Fibroblast of skin of back (primary cell): Measurements from ENCODE around the gene CDC25C.
"Not testable (repeated sequence)": the region's sequence is repeated elsewhere in the genome, so short reads cannot be mapped to it uniquely, and the experiment has no call there.

ENCODE experiments used
- DNase-seq: peaks from one replicate; pipeline ENCODE4 v3.0.0-alpha.2; 2013

The CDC25C gene

DNA sequence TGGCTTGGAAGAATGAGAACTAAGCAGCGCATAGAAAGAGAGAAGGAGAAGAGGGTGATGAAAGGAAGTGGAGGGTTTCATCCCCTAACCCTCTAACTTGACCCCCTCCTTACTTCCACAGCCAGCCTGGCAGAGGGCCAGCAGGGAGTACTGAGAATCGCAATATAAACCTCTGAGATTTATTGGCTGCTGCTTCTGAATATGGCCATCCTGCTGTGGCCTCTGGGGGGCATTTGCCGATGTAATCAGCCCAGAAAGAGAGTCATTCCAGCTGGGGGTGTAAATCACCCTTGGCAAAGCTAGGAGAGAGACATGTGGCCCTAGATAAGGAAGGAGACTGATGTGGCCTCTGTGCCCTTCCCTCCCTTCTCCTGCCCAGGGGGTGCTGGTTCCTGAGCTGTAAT, 56.2 kb downstream of the CDC25C start:
- DNase-seq, result no peak

DNA sequence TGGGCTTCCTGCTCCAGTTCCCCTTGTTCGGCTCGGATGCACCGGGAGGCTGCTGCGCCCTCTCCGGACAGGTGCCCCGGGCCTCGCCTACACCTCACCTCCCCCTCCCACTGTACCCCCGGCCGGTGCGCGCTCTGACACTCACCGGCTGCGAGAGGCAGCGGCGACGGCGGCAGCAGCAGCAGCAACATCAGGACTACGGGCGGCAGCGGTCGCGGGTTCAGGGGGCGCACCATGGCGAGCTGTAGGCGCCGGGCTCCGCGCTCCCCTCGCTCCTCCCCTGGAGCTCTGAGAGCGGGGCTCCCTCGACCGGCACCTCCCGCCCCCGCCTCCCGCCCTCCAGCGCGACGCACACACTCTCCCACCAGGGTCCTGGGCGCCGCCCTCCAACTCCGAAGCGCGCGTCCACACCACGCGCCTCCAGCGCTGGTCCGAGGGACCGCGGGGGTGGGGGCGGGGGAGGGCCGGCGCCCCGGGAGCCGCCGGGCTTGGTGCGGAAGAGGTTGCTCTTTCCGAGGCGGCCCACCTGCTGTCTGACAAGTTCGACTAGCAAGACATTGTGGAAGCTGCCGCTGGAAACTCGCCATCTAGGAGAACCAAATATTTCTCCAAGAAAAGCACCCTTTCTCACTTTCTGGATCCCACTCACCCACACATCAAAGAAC, 57.3 kb downstream of the CDC25C start, which contains the start of gene GFRA3:
Gene GFRA3 (minus strand): TSS at position 433 of the 665 bp plus-strand sequence. CDS start 197 bp downstream, at position 236.
- no peak for DNase-seq

DNA sequence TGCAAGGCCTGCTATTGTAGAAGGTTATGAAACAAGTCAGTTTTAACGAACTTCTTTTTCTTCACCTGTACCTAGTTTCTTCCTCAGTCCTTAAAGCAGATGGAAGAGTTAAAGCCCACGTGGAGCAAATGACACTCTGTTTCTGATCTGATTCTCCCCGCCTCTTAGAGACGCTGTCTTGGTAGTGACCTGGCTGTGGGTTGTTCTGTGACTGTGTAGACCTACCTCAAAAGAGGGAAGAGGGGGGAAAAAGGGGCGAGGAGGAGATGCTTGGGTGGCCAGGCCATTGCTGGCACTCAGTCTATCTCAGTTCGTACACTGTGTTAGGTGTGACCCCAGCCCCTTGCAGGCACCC, 57.8 kb downstream of the CDC25C start:
- DNase-seq, result no peak

DNA sequence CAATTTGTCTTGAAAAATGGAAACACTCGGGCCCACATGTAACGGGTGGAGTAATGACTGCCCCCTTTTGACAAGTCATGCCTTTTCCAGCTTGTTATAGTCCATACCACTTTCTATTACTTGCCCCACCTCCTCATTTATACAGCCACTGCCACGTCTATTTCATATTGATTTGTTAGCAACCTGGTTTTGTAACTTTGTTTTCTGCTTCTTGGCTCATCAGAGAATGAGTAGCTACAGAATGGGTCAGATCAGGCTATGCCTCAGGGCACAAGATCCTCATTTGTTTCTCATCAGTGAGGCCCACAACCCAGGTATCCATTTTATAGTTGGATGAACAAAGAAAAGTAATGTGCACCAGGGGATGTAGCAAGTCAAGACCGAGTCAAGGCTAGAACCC, 58.9 kb downstream of the CDC25C start:
- no peak for DNase-seq

DNA sequence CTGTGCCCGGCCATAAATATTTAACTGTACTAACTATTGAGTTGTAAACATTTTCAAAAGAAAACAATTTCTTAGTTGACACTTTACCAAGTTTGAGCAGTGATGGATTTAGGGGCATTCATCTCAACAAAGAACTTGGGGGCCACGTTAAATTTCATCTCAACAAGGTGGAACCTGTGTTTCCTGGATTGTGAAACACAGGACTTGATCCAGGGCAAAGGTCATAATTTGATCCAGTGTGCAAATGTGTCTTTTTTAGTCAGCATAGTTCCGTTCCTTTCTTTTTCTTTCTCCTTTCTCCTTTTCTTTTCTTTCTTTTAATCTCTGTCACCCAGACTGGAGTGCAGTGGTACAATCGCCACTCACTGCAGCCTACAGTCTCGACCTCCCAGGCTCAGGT, 60.3 kb downstream of the CDC25C start:
- DNase-seq, result no peak

DNA sequence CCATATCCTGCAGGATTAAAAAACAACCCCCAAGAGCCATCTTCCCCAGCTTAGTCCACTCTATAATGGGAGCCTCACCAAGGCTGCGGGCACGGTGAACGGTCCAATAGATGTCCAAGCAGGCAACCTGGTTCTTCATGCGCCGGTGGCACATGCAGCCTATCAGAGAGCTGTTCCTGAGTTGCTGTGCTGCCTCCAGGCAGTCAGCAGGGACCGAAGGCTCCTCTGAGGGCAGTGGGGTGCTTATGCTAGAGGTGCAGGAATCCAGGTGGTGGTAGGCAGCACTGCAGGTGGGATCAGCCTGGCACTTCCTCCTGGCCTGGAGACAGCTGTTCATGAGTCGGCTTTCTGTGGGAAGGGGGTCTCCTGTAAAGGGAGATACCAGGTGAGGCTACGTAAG, 67.4 kb downstream of the CDC25C start:
- DNase-seq, result no peak

DNA sequence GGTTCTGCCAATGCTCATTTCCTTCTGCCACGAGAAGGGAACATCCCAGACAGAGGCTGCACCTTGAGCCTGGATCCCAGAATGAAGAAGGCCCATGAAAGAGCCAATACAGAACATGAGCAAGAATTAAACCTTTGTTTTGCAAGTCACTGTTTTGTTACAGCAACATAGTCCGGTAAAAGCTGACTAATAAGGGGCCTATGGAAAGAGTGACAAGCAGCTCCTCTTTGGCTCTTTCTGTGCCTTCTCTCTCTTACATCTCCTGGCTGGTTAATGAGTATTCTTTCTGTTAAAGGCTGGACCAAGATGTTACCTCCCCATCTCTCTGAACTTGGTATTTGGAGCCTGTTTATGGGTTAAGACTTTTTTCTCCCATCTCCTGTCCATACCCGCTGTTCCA, 68.0 kb downstream of the CDC25C start:
- no peak for DNase-seq

DNA sequence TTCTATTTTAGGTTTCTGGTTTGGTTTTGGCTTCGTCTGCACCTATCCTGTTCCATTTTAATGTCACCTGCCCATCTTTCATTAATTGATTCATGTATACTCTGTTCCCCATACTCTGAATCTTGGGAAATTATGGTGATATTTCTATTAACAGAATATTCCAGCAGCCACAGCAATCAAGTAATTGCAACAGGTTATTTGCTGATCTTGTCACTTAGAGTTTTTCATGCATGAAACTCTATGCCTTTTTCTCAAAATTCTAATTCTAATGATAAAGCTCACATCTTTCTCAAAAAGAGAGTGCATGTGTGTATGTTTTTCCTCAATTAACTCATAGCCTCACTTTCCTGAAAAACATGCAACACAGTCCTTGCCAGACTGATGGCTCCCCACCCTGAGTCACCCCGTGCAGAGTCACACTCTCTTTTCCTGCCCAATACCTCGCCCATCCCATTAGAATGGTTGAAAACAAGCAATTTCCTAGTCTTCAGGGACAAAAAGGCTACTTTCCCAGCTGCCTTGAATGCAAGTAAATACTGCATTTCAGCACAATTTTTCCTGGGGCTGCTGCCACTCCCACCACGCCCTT, 72.8 kb downstream of the CDC25C start:
- no peak for DNase-seq

DNA sequence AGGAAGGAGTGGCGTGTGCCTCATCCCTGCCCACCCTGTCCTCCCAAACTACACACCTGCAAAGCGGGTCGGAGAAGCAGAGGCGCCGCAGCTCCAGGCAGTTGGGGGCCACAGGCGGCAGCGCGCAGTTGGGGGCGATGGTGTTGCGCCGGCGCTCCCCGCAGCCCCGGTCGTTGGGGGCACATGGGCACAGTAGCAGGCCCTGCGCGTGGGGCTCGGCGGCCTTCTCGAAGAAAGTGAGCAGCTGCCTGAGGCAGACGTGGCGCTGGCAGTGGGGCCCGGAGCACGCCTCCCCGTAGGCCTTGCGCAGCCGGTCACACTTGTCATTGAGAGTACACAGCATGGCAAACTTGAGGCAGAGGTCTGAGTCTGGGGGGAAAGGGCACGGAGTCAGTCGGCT, 74.0 kb downstream of the CDC25C start:
- no peak for DNase-seq

DNA sequence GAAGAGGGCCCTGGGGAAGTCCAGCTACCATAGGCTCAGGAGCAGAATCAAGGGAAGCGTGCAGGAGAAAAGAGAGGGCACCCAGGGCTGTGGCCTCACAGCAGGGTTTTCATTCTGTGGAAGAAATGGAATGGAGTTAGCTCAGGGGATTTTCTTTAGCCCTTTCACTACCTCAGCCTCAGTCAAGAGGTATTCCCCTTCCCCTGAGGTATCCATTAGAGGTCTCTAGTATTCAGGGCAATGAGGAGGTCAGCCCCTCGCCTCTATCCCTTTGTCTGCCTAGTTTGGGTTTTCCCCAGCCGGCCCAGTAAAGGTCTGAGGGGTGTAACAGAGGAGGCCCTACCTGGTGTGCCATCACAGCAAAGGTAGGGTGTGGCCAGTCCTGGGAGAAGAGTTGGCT, 78.7 kb downstream of the CDC25C start:
- DNase-seq, result no peak

DNA sequence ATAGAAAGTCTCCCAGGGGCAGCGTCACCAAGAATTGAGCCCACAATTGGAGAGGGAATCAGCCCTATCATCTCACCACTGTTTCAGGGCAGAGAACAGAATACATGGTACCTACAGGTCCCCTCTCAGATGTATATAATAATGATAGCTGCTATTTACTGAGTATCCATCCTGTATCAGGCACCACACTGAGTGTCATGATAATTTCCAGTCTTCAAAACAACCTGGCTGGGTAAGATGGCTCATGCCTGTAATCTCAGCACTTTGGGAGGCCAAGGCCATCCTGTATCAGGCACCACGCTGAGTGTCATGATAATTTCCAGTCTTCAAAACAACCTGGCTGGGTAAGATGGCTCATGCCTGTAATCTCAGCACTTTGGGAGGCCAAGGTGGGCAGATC, 83.8 kb downstream of the CDC25C start:
- not testable (repeated sequence) for DNase-seq

DNA sequence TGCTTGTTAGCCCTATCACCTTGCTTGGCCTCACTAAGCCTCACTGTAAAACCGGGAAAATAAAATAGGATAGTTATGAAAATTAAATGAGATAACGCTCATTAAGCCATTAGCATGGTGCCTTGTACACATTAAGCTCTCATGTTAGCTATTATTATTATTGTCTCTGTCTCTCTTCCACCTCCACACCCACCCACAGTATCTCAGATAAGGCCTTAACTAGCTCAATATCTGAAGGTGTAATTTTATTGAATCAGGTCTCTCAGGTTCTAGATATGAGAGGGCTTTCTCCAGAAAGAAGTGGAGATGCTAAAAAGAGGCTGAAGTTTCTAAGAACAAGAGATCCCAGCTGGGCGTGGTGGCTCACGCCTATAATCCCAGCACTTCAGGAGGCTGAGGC, 84.8 kb downstream of the CDC25C start:
- DNase-seq, result no peak

DNA sequence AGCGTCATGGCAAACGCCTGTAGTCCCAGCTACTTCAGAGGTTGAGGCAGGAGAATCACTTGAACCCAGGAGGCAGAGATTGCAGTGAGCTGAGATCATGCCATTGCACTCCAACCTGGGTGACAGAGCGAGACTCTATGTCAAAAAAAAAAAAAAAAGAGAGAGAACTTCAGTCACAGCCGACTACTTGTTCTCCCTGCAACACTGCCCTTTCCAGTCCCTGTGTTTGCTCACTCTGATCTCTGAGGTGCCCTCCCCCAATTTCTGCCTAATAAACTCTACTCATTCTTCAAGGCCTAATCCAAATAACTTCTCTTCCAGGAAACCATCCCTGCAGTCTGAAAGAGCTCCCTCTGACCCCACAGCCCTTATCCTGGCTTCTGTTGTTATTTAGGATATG, 85.3 kb downstream of the CDC25C start:
- DNase-seq, result no peak

DNA sequence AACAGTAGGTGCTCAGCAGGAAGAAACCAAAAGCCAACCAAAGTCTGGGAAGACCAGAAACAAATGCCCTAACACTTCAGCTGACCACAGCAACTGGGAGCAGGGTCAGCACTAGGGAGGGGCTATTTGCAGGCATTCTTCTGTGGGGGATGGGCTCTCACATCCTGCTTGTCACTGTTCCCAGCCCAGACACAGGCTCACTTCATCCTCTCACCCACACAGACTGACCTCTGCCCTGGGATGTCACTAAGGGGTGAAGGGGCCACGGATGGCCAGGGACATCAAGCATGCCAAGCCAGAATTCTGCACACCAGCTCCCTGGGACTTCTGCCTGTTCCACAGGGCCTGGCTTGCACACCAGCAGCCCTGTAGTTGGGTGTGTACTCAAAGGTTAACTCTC, 85.9 kb downstream of the CDC25C start:
- no peak for DNase-seq

DNA sequence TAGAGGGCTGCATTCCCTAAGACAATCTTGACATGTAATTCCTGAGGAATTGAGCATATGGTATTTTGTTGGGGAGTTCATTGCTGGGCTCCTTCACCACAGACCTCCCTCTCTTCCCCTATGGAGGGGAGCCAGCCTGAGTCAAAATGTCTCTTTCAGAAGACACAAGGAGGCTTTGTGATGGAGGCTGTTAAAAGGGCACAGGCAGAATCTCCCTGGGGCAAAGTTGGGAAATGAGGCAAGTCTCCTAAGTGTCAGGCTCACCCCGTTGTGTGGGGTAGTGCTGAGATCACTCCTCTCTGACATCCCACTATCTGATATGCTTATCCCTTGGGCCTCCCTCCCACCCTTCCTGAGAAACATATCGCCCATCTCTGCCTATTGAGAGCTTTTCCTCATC, 87.8 kb downstream of the CDC25C start:
- no peak for DNase-seq

DNA sequence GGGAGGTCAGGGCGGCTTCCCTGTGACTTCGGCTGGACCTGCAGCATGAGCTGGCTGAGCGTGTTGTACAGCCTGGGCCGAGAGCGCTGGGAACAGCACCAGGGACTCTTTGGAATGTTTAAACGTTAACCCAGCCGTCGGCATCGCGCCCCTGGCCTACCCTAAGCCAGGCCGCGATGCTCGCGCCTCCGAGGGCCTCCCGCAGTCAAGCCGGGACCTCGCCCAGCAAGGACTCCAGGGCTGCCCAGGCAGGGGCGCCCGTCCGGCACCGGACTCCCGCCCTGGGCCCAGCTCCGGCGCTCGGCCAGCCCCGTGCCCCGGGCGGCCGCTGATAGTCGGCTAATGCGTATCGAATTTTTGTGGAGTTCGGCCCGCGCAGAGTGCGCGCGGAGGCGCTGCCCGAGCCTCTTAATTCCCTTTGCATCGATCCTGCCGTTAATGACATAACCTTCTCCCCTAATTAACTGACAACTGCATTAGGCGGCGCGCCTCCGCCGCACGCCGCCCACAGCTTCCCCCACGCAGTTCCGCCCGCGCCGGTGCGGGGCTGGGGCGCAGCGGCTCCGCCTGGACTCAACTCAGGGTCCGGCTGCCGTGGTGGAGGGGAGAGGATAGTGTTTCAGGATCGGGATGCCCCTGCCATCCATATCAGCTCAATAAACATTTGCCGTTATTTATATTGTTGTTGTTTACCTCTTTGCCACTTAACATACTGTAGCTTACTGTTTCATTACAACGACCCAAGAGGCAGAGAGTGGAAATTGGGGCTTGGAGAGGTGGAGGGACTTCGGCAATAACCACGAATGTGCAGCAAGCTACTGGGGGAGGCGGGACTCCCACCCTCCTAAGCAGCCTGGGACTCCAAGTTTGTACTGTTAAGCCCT, 89.7 kb downstream of the CDC25C start:
- DNase-seq, result peak; percentile 15

DNA sequence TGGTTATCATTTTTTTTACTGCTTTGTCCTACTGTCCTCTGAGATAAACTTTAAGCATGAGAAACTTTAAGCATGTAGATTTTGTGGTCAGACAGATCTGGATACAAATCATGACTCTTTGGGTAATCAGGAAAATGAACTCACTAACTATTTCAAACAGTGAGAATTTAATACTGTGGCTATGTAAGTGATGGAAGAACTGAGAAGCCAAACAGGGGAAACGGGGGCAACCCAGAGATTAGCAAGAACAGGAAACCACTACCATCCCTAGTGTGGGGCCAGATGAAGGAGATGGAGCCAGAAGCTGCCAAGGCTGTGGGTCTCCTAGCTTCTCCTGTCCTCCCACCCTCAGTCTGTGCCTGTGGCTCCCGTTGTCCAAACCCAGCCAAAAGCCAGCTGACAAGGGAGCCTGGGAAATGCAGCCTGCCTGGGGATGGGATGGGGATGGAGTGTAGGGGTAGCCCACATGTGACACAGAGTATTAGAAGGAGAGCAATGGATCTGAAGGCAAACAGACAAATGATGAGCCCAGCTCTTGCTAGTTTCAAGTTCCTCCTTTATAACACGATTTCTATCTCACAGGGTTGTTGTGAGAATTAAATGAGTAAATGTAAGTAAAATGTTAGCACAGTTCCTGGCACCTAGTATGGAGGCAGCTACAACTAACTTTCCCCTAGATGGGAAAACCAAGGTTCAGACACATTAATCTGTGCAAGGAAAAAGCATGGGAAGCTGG, 90.8 kb downstream of the CDC25C start:
- DNase-seq, result no peak

DNA sequence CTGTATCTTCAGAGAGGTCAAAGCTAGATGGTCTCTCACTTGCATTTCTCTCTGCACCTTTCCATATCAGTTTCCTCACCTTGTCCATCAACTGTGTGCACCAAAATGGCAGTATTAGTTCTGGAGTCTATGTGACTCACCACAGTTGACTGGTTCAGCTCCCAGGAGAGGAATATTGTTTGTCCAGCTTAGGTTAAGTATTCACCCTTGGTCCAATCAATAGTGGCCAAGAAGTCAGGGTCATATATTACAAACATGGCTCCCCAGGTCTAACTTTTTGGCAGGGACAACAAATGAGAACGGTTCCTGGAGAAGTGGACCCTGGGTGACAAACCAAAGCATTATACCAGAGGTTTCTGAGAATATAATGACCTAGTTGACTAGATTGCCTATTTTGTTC, 93.6 kb downstream of the CDC25C start:
- DNase-seq, result no peak
